ENCODE data around the gene CAMK4.
"Not testable (repeated sequence)": the region's sequence is repeated elsewhere in the genome, so short reads cannot be mapped to it uniquely, and the experiment has no call there.

CAMK4 gene

GRCh38 chr5:111349429-111349828, 125.2 kb downstream of the CAMK4 start:
- Histone ChIP-seq H3K27ac (ENCODE audit: low read length) (no peak overlapping the region), H3K9me3 (ENCODE audit: insufficient read depth, low read length) (no peaks in the 10 kb centered on the region), H3K79me2 (ENCODE audit: low read length) (peaks cover 24% of the 10 kb centered on the region), H2AFZ (ENCODE audit: low read depth, low read length) (no peak overlapping the region), H3K4me2 (ENCODE audit: low read length) (no peak overlapping the region), H3K9ac (ENCODE audit: low read length) (no peak overlapping the region), H4K20me1 (ENCODE audit: insufficient read depth, low read length) (peaks cover 15% of the 10 kb centered on the region; the same call in 1 of the 2 replicates), H3K27me3 (ENCODE audit: low read depth, low read length) (no peaks in the 10 kb centered on the region), H3K36me3 (replicated peaks; ENCODE audit: low read depth, low read length) (peaks cover 34% of the 10 kb centered on the region), H3K4me3 (ENCODE audit: low read length) (no peak overlapping the region), H3K4me1 (ENCODE audit: low read length) (no peaks in the 10 kb centered on the region)
- TF ChIP-seq EZH2phosphoT487 (IDR thresholded peaks at IDR 0.05; ENCODE audit: low read depth) = no peak
- no peak for TF ChIP-seq CTCF (IDR thresholded peaks at IDR 0.05; ENCODE audit: low read depth, low read length)

GRCh38 chr5:111353035-111353434, 128.9 kb downstream of the CAMK4 start:
- H3K9ac ChIP-seq (ENCODE audit: low read length) = no peak overlapping the region
- H4K20me1 ChIP-seq (ENCODE audit: insufficient read depth, low read length) = peaks cover 11% of the 10 kb centered on the region
- no peak overlapping the region for H3K4me2 ChIP-seq (ENCODE audit: low read length)
- H3K36me3 ChIP-seq (replicated peaks; ENCODE audit: low read depth, low read length) = peaks cover 28% of the 10 kb centered on the region
- H3K4me1 ChIP-seq (ENCODE audit: low read length) = no peaks in the 10 kb centered on the region
- H3K79me2 ChIP-seq (ENCODE audit: low read length) = peaks cover 37% of the 10 kb centered on the region
- TF ChIP-seq CTCF (IDR thresholded peaks at IDR 0.05; ENCODE audit: low read depth, low read length) (no peak), EZH2phosphoT487 (IDR thresholded peaks at IDR 0.05; ENCODE audit: low read depth) (no peak)
- no peaks in the 10 kb centered on the region for H3K27me3 ChIP-seq (ENCODE audit: low read depth, low read length)
- no peak overlapping the region for H3K4me3 ChIP-seq (ENCODE audit: low read length)
- no peak overlapping the region for H2AFZ ChIP-seq (ENCODE audit: low read depth, low read length)
- no peaks in the 10 kb centered on the region for H3K9me3 ChIP-seq (ENCODE audit: insufficient read depth, low read length)
- no peak overlapping the region for H3K27ac ChIP-seq (ENCODE audit: low read length)

GRCh38 chr5:111358726-111359125, 134.5 kb downstream of the CAMK4 start:
- H3K9me3 ChIP-seq (ENCODE audit: insufficient read depth, low read length); H3K27ac ChIP-seq (ENCODE audit: low read length); H3K4me2 ChIP-seq (ENCODE audit: low read length); H3K4me1 ChIP-seq (ENCODE audit: low read length); H2AFZ ChIP-seq (ENCODE audit: low read depth, low read length); H3K27me3 ChIP-seq (ENCODE audit: low read depth, low read length); H3K4me3 ChIP-seq (ENCODE audit: low read length); H3K9ac ChIP-seq (ENCODE audit: low read length): not testable (repeated sequence)
- H4K20me1 ChIP-seq (ENCODE audit: insufficient read depth, low read length) = peaks cover 35% of the 10 kb centered on the region
- peaks cover 20% of the 10 kb centered on the region for H3K36me3 ChIP-seq (replicated peaks; ENCODE audit: low read depth, low read length)
- H3K79me2 ChIP-seq (ENCODE audit: low read length) = peaks cover 72% of the 10 kb centered on the region

GRCh38 chr5:111360173-111360572, 136.0 kb downstream of the CAMK4 start:
- Histone ChIP-seq H3K79me2 (ENCODE audit: low read length) (peaks cover 73% of the 10 kb centered on the region), H3K36me3 (replicated peaks; ENCODE audit: low read depth, low read length) (peaks cover 18% of the 10 kb centered on the region), H3K27me3 (ENCODE audit: low read depth, low read length) (no peaks in the 10 kb centered on the region), H2AFZ (ENCODE audit: low read depth, low read length) (no peak overlapping the region), H3K4me2 (ENCODE audit: low read length) (no peak overlapping the region), H3K9me3 (ENCODE audit: insufficient read depth, low read length) (no peaks in the 10 kb centered on the region), H3K4me1 (ENCODE audit: low read length) (no peaks in the 10 kb centered on the region), H4K20me1 (ENCODE audit: insufficient read depth, low read length) (peaks cover 49% of the 10 kb centered on the region), H3K27ac (ENCODE audit: low read length) (no peak overlapping the region), H3K9ac (ENCODE audit: low read length) (no peak overlapping the region), H3K4me3 (ENCODE audit: low read length) (no peak overlapping the region)
- TF ChIP-seq EZH2phosphoT487 (IDR thresholded peaks at IDR 0.05; ENCODE audit: low read depth) = no peak
- TF ChIP-seq CTCF (IDR thresholded peaks at IDR 0.05; ENCODE audit: low read depth, low read length) = no peak

GRCh38 chr5:111364992-111365391, 140.8 kb downstream of the CAMK4 start:
- Histone ChIP-seq H3K4me2 (ENCODE audit: low read length) (no peak overlapping the region), H3K79me2 (ENCODE audit: low read length) (peaks cover 73% of the 10 kb centered on the region), H3K27ac (ENCODE audit: low read length) (no peak overlapping the region), H3K36me3 (replicated peaks; ENCODE audit: low read depth, low read length) (peaks cover 15% of the 10 kb centered on the region), H2AFZ (ENCODE audit: low read depth, low read length) (no peak overlapping the region), H3K9me3 (ENCODE audit: insufficient read depth, low read length) (no peaks in the 10 kb centered on the region), H3K9ac (ENCODE audit: low read length) (no peak overlapping the region), H4K20me1 (ENCODE audit: insufficient read depth, low read length) (peaks cover 57% of the 10 kb centered on the region), H3K27me3 (ENCODE audit: low read depth, low read length) (no peaks in the 10 kb centered on the region), H3K4me1 (ENCODE audit: low read length) (no peaks in the 10 kb centered on the region), H3K4me3 (ENCODE audit: low read length) (no peak overlapping the region)
- TF ChIP-seq EZH2phosphoT487 (IDR thresholded peaks at IDR 0.05; ENCODE audit: low read depth) (no peak), CTCF (IDR thresholded peaks at IDR 0.05; ENCODE audit: low read depth, low read length) (no peak)

Measured in OCI-LY3 (cell line).